SU-DHL-6 (cell line): Measurements from ENCODE around the gene POLA1.

Experiments used
- EZH2phosphoT487 ChIP-seq: fragments of 200-600 bp; sonication (generic), shearing (Covaris generic); conservative IDR thresholded peaks from 2 replicates; pipeline ENCODE4 v1.6.1; 2018; ENCODE audit warnings: mild to moderate bottlenecking, antibody characterized with exemption, low read length, moderate library complexity, mixed read lengths
- TF ChIP-seq, protein P1 (sequence below): fragments of 200-600 bp; sonication (generic); IDR thresholded peaks from one replicate; pipeline ENCODE4 v1.5.1; 2017; ENCODE audit warnings: antibody characterized with exemption, mild to moderate bottlenecking, low read length, moderate library complexity; ENCODE audit not compliant: insufficient read depth, poor library complexity, severe bottlenecking

DNA sequence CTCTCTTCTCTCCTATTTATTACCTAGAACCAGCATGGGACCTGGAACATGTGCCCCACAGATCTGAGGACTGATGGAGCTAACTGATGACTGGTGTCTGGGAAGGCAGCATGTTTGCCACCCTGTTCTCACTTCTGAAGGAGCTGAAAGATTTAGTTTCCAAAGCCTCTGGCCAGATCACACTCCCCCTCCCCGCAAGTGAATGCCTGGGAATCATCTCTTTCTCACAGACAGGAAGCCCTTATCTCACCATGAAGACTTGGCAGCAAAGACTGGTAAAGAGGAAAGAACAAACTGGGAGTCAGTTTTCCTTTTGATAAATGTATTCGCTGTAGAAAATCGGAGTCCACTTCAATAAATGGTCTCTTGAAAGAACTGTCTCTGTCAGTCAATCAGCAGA lies 25.6 kb upstream of the POLA1 start:
- TF ChIP-seq, protein P1, sequence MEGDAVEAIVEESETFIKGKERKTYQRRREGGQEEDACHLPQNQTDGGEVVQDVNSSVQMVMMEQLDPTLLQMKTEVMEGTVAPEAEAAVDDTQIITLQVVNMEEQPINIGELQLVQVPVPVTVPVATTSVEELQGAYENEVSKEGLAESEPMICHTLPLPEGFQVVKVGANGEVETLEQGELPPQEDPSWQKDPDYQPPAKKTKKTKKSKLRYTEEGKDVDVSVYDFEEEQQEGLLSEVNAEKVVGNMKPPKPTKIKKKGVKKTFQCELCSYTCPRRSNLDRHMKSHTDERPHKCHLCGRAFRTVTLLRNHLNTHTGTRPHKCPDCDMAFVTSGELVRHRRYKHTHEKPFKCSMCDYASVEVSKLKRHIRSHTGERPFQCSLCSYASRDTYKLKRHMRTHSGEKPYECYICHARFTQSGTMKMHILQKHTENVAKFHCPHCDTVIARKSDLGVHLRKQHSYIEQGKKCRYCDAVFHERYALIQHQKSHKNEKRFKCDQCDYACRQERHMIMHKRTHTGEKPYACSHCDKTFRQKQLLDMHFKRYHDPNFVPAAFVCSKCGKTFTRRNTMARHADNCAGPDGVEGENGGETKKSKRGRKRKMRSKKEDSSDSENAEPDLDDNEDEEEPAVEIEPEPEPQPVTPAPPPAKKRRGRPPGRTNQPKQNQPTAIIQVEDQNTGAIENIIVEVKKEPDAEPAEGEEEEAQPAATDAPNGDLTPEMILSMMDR: no peak
- no peak for TF ChIP-seq EZH2phosphoT487
